Spleen (tissue), 7 donors: ENCODE results near the gene TRABD.

Experiments
- POLR2A ChIP-seq, 3 donors: fragments of 450-650 bp; IDR thresholded peaks; one replicate each; pipeline ENCODE4 v1.5.1; 2017; ENCODE audit warnings: antibody characterized with exemption in 3 of 3, mild to moderate bottlenecking in 1 of 3
- POLR2AphosphoS5 ChIP-seq, 3 donors: sonication (generic); formaldehyde crosslinking; IDR thresholded peaks; one replicate each; pipeline ENCODE4 v1.5.1; 2017; ENCODE audit warnings: antibody characterized with exemption in 3 of 3
- TF ChIP-seq, protein P1 (sequence below), 11 experiments: fragments of 200-600 bp in 7 of 11; fragments of 450-650 bp in 4 of 11; sonication (generic) in 4 of 11; IDR thresholded peaks in 8 of 11; conservative IDR thresholded peaks in 3 of 11; 1 replicate in 7 of 11; 2 replicates in 4 of 11; pipeline versions ENCODE4 v1.4.0 to v1.8.0; 2016 to 2021; ENCODE audit warnings: antibody characterized with exemption in 11 of 11, inconsistent platforms in 4 of 11, mild to moderate bottlenecking in 1 of 11
- donor health status: DM: no; HTN: no; CAD: no; lungs with moderate emphysema.
- donor health status: DM: no; HTN: no; CAD: no.
- donor health status: DM: no; HTN: no; CAD: no.

DNA sequence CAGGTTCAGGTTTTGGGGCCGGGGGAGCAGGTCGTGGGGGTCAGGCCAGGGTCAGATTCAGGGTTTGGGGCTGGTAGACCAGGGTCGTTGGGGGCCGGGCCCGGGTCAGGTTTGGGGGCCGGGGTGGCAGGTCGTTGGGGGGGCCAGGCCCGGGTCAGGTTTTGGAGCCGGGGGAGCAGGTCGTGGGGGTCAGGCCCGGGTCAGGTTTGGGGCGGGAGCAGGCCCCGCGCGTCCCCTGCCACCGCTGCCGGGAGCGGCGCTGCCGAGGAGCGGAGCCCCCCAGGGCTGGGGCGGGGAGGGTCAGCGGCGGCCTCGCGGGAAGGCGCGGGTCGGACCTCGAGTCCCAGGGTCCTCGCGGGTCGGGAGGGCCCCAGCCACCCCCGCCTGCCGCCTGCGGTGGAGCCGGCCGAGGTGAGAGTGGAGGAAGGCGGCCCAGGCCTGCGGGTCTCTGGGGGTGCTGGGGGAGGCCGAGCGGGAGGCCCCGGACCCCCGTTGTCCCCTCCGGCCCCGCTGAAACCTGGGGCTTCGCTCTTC is 535 bp downstream of the TRABD start:
- TF ChIP-seq POLR2A (IDR thresholded peaks at IDR 0.05) (no peak), POLR2AphosphoS5 (IDR thresholded peaks at IDR 0.05) (no peak)
- TF ChIP-seq, protein P1, sequence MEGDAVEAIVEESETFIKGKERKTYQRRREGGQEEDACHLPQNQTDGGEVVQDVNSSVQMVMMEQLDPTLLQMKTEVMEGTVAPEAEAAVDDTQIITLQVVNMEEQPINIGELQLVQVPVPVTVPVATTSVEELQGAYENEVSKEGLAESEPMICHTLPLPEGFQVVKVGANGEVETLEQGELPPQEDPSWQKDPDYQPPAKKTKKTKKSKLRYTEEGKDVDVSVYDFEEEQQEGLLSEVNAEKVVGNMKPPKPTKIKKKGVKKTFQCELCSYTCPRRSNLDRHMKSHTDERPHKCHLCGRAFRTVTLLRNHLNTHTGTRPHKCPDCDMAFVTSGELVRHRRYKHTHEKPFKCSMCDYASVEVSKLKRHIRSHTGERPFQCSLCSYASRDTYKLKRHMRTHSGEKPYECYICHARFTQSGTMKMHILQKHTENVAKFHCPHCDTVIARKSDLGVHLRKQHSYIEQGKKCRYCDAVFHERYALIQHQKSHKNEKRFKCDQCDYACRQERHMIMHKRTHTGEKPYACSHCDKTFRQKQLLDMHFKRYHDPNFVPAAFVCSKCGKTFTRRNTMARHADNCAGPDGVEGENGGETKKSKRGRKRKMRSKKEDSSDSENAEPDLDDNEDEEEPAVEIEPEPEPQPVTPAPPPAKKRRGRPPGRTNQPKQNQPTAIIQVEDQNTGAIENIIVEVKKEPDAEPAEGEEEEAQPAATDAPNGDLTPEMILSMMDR (IDR thresholded peaks at IDR 0.05 in 8 of 11, conservative IDR thresholded peaks at IDR 0.05 in 3 of 11) = no peak
